Prostate gland (tissue), 2 donors: ENCODE data around the gene FASTKD3.

ENCODE experiments used
- CTCF ChIP-seq, 4 experiments: fragments of 200-600 bp in 2 of 4; fragments of 450-650 bp in 2 of 4; sonication (generic) in 2 of 4; IDR thresholded peaks; 1 replicate in 3 of 4; 2 replicates in 1 of 4; pipeline ENCODE4 v1.5.1; 2016 to 2019; ENCODE audit warnings: antibody characterized with exemption in 4 of 4, mild to moderate bottlenecking in 2 of 4, moderate library complexity in 2 of 4
- POLR2A ChIP-seq: fragments of 450-650 bp; IDR thresholded peaks from one replicate; pipeline ENCODE4 v1.6.1; 2016; ENCODE audit warnings: antibody characterized with exemption, mild to moderate bottlenecking
- POLR2AphosphoS5 ChIP-seq: sonication (generic); formaldehyde crosslinking; IDR thresholded peaks from one replicate; pipeline ENCODE4 v1.6.1; 2017; ENCODE audit warnings: antibody characterized with exemption

- TF ChIP-seq CTCF (IDR thresholded peaks at IDR 0.05) (no peak), POLR2A (no peak), POLR2AphosphoS5 (no peak)
Observed at GRCh38 chr5:7876867-7877266, 8.0 kb upstream of the FASTKD3 start.
